Stimulated activated CD4-positive, alpha-beta T cell treated with anti-CD3 and anti-CD28 coated beads, Interleukin-15, amount 100 ng/mL, for 1 hour (primary cell): ENCODE measurements around the gene OR2K2.
"Not testable (repeated sequence)": the region's sequence is repeated elsewhere in the genome, so short reads cannot be mapped to it uniquely, and the experiment has no call there.

Source experiments
- DNase-seq, 2 donors: peaks; one replicate each; pipeline ENCODE4 v3.0.0-alpha.2; 2020; ENCODE audit warnings: low read depth in 1 of 2, low spot score in 1 of 2

The OR2K2 gene, protein sequence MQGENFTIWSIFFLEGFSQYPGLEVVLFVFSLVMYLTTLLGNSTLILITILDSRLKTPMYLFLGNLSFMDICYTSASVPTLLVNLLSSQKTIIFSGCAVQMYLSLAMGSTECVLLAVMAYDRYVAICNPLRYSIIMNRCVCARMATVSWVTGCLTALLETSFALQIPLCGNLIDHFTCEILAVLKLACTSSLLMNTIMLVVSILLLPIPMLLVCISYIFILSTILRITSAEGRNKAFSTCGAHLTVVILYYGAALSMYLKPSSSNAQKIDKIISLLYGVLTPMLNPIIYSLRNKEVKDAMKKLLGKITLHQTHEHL

GRCh38 chr9:111330124-111330523, at the start of gene OR2K2:
Gene OR2K2 (minus strand): TSS chr9:111330224. CDS start chr9:111328433, 1,791 bp downstream.
- DNase-seq = no peak

- DNase-seq = no peak
These were observed 46.0 kb upstream of the OR2K2 start for GRCh38 chr9:111375817-111376564.

GRCh38 chr9:111375062-111375461, 45.0 kb upstream of the OR2K2 start:
- no peak for DNase-seq

DNA sequence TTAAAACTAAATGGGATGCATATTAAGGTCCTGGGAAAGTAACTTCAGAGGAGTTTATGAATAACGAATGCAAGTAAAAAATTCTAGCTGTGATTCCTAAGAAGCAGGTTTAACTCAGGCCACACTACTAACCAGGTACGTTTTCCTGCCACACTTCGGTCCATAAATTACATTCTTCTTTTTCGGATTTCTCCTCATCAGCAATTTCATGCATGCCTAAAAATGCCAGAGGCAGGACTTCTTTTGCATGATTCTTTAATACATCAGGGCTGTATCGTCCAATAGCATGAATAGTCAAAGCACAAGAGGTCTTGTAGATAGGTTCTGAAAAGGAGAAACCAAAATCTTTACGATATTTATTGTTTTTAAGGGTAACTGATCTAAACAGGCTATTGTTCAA, 42.3 kb upstream of the OR2K2 start:
- DNase-seq = no peak

GRCh38 chr9:111366978-111367377, 37.0 kb upstream of the OR2K2 start:
- DNase-seq = no peak

DNA sequence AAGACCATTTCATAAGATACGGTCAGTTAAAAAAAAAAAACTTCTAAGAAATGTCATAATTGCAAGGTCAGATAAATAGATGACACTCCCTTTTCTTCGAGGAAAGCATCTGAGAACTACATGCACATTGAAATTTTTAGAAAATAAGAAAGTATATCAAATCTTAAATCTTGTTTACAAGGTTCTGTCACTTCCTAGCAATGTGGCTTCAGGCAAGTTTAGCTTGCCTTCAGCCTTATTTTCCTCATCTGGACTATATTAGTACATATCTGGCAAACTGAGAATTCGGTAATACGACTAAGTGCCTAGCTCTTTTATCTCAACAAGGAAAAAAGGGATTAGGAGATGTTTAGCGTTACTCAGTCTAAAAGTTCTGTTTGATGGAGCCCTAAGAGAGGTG, 32.5 kb upstream of the OR2K2 start:
- DNase-seq = no peak

DNA sequence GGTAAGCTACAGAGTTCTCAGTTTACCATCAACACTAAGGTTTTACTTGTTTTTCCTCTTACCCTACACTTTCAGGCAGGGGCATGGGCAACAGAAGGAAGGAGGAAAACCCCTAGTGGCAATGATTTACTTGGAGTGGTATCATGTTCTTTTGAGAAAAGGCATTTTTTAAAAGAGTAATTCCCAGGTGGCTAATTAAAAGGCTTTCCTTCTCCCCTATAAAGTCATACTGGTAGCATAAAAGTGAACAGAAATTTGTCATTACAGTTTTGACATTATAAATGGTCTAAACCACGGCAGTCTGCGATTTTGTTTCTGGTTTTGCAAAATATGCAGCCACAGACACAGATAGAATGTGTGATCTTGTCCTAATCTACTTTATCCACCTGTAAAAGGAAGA, 30.9 kb upstream of the OR2K2 start:
- DNase-seq = no peak

GRCh38 chr9:111356481-111357244, 26.6 kb upstream of the OR2K2 start:
- DNase-seq = no peak

DNA sequence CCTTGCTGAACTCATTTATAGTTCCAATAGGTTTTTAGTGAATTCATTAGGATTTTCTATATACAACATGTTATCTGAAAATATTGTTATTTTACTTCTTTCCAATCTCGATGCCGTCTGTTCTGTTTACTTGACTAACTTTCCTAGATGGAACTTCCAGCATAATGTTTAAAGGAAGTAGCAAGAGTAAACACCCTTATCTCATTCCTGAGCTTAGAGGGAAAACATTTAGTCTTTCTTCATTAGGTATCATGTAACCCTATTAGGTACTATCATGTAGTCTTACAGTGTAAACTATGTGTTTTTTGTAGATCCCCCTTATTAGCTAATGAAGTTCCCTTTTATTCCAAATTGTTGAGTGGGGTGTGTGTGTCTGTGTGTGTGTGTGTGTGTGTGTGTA, 22.5 kb upstream of the OR2K2 start:
- DNase-seq = no peak

DNA sequence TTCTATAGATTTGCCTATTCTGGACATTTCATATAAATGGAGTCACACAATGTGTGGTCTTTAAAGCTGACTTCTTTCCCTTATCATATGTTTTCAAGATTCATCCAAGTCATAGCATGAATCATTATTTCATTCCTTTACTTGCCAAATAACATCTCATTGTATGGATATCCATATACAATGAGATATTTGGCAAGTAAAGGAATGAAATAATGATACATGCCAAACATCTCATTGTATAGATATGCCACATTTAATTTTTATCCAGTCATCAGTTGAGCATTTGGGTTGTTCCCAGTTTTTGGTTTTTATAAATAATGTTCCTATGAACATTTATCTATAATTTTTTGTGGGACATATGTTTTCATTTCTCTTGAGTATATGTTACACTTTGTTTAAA, 20.5 kb upstream of the OR2K2 start:
- no peak for DNase-seq

GRCh38 chr9:111349766-111350165, 19.7 kb upstream of the OR2K2 start:
- DNase-seq = no peak

GRCh38 chr9:111348821-111349271, 18.8 kb upstream of the OR2K2 start:
- no peak for DNase-seq

DNA sequence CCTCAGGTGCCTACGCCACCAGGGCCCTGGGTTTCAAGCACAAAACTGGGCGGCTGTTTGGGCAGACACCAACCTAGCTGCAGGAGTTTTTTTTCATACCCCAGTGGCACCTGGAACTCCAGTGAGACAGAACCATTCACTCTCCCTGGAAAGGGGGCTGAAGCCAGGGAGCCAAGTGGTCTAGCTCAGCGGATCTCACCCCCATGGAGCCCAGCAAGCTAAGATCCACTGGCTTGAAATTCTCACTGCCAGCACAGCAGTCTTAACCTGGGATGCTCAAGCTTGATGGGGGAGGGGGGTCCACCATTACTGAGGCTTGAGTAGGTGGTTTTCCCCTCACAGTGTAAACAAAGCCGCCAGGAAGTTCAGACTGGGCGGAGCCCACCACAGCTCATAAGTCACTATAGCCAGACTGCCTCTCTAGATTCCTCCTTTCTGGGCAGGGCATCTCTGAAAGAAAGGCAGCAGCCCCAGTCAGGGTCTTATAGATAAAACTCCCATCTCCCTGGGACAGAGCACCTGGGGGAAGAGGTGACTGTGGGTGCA, 4.4 kb upstream of the OR2K2 start:
- DNase-seq = not testable (repeated sequence)

DNA sequence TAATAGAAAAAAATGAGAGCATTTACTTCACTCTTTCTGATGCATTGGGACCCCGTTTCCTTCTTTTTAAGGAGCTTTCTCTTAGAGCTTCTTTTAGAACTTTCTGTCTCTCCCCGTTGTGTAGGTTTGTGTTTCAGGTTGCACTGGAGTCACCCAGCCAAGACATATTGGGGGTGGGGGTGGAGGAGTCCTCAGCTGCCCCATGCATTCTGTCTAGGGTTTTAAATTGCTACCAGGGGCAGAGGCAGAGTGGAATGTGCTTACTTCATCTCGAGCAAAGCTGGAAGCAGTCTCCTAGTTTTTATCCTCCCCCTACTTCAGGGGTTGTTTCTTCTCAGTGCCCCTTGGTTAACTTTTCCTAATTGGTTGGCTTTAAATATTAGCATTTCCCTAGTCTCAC, 9.4 kb downstream of the OR2K2 start:
- no peak for DNase-seq

DNA sequence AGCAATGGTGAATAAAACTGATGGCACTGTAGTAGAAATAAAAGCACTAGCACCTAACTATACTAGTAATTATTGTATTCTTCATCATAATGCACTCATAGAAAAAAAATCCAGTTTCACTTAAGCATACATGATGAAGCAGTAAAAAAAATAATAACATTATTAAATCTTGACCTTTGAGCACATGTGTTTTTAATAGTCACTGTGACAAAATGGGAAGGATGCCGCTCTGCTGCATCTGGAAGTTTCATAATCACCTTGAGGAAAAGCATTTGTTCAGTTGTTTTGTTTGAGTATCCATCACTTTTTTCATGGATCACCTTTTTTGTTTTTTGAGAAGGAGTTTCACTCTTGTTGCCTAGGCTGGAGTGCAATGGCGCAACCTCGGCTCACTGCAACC, 13.2 kb downstream of the OR2K2 start:
- DNase-seq = no peak

DNA sequence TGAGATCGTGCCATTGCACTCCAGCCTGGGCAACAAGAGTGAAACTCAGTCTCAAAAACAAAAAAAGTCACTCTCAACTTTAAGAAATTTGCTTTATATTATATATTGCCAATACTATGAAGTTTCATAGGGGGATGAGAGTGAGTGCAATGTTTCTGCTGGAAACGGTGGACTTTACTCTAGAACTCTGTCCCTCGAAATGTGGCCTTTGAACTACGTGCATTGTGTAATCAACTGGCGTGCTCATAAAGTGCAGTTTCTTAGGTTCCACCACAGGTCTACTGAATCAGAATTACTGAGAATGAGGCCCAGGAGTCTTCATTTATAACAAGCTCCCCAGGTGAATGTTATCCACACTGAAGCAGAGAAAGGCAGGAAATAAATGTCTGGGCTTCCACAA, 24.1 kb downstream of the OR2K2 start:
- no peak for DNase-seq

GRCh38 chr9:111304000-111304399, 26.0 kb downstream of the OR2K2 start:
- not testable (repeated sequence) for DNase-seq

DNA sequence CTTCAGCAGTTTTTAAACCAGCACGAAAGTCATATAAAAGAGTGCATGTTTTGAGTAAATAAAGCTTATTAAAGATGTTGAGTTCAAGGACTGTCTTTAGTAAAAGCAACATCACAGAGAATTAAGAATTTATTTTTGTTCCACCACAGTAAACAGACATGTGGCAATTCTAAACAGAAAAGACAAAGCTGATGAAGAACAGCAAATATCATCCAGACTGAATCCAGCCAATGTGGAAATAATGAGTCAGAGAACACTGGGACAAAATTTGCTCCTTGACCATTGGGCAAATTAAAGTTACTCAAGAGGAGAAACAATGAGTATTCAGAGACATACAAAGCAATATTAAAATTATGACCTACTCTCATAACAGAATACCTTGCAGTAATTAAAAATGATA, 28.8 kb downstream of the OR2K2 start:
- DNase-seq = no peak

GRCh38 chr9:111300140-111300735, 29.8 kb downstream of the OR2K2 start:
- DNase-seq = no peak

GRCh38 chr9:111299599-111299966, 30.4 kb downstream of the OR2K2 start:
- not testable (repeated sequence) for DNase-seq
